Measurements from ENCODE around the gene WDR90.

Gene WDR90

DNA sequence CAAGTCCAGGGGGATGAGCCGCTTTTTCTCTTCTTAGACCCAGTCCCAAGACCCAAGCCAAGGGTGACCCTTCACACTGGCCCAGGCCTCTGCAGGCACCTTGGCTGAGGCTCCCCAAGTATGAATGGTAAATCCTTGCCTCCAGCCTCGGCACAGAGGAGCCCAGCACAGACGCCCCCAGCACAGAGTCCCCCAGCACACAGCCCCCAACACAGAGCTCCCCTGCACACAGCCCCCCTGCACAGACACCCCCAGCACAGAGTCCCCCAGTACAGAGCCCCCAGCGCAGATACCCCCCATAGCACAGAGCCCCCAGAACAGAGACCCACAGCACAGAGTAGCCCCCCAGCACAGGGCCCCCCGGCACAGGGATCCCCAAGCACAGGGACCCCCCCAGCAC, 8.6 kb upstream of the WDR90 start:
- H3K4me3 ChIP-seq (replicated peaks; ENCODE audit: low read depth, low read length) = peak overlapping the region; percentile 91
- H3K27me3 ChIP-seq (replicated peaks; ENCODE audit: control insufficient read depth, insufficient read depth, low read length) = no peaks in the 10 kb centered on the region
- TF ChIP-seq, protein P1, sequence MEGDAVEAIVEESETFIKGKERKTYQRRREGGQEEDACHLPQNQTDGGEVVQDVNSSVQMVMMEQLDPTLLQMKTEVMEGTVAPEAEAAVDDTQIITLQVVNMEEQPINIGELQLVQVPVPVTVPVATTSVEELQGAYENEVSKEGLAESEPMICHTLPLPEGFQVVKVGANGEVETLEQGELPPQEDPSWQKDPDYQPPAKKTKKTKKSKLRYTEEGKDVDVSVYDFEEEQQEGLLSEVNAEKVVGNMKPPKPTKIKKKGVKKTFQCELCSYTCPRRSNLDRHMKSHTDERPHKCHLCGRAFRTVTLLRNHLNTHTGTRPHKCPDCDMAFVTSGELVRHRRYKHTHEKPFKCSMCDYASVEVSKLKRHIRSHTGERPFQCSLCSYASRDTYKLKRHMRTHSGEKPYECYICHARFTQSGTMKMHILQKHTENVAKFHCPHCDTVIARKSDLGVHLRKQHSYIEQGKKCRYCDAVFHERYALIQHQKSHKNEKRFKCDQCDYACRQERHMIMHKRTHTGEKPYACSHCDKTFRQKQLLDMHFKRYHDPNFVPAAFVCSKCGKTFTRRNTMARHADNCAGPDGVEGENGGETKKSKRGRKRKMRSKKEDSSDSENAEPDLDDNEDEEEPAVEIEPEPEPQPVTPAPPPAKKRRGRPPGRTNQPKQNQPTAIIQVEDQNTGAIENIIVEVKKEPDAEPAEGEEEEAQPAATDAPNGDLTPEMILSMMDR (IDR thresholded peaks at IDR 0.05; ENCODE audit: insufficient read depth, low read length, poor library complexity, severe bottlenecking) = no peak
- no peak for DNase-seq (ENCODE audit: extremely low read depth, insufficient read length)
- H3K36me3 ChIP-seq (ENCODE audit: control insufficient read depth, insufficient read depth, low read length) = no peaks in the 10 kb centered on the region; the same call in 1 of the 2 replicates

DNA sequence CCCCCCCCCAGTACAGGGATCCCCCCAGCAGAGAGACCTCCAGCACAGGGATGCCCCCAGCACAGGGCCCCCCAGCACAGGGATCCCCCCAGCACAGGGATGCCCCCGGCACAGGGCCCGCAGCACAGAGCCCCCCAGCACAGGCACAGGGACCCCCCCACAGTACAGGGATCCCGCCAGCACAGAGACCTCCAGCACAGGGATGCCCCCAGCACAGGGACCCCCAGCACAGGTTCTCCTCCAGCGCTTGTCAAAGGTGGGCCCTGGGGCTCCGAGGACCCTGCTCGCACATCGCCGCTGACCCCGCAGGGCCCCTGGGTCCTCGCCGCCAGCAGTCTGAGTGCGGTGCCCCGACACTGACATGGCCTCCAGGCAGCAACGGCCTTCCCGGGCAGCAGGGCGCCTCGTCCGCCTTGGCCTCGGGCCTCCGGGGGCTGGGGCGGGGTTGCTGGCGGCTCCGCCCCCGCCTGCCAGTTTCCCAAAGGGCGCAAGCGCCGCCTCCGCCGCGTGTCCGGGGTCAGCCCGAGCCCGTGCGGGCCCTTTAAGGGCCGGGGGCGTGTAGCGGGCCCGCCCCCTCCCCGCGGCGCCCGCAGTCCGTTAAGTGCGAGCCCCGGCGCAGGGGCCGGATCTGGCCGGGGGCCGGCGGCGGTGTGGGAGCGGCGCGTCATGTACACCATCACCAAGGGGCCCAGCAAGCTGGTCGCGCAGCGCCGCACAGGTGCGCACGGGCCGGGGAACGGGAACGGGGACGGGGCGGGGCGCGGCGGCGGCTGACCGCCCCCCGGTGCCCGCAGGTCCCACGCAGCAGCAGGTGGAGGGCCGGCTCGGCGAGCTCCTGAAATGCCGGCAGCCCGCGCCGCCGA, 7.6 kb upstream of the WDR90 start, which contains the start of gene MCRIP2:
Gene MCRIP2 (plus strand): TSS at position 503 of the 863 bp plus-strand sequence. CDS start 164 bp downstream, at position 667.
- Histone ChIP-seq H3K36me3 (ENCODE audit: control insufficient read depth, insufficient read depth, low read length) (peaks cover 1% of the 10 kb centered on the region; the same call in 1 of the 2 replicates), H3K4me3 (replicated peaks; ENCODE audit: low read depth, low read length) (peak within 1 kb of the TSS; percentile 91), H3K27me3 (replicated peaks; ENCODE audit: control insufficient read depth, insufficient read depth, low read length) (no peaks in the 10 kb centered on the region)
- TF ChIP-seq, protein P1 (IDR thresholded peaks at IDR 0.05; ENCODE audit: insufficient read depth, low read length, poor library complexity, severe bottlenecking) = no peak
- DNase-seq (ENCODE audit: extremely low read depth, insufficient read length) = peak; percentile 89

DNA sequence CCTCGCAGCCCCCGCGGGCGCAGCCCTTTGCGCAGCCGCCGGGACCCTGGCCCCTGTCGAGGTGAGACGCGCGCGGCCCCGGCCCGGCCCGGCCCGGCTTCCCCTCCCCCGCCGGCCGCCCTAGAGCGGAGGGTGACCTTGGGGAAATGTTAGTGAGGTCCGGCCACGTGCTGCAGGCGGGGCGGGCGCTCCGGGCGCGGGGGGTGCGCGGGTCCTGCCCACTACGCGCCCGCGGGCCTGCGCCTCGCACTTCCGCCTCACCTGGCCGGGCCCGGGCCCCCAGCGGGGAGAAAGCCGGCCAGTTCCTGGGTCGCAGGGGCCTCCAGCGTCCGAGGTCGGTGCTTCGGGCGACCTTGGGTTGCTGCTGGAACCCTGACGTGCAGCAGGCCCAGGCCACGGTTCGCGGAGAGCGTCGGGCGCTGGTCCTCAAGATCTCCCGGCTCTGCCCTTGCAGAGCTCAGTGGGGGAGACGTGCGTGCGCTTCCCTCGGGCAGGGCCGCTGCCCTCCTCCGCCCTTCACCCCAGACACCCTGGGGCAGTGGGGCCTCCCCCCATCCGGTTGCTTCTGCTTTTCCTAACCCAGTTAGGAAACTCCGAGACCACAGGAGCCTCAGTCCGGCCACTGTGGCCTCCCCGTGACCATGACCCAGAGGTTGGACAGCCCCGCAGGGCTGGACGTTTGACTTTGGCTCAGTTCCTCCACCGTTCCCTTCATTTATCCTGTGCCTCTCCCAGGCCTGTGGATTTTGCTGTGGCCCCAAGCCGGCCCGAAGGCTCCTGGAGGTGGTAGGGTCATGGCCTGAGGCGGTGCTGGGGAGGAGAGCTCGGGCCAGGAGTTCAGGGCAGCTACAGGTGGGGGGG, 6.7 kb upstream of the WDR90 start:
- H3K36me3 ChIP-seq (ENCODE audit: control insufficient read depth, insufficient read depth, low read length) = peaks cover 4% of the 10 kb centered on the region
- H3K4me3 ChIP-seq (replicated peaks; ENCODE audit: low read depth, low read length) = peak overlapping the region; percentile 91
- no peaks in the 10 kb centered on the region for H3K27me3 ChIP-seq (replicated peaks; ENCODE audit: control insufficient read depth, insufficient read depth, low read length)
- TF ChIP-seq, protein P1 (IDR thresholded peaks at IDR 0.05; ENCODE audit: insufficient read depth, low read length, poor library complexity, severe bottlenecking) = no peak
- peak; percentile 79 for DNase-seq (ENCODE audit: extremely low read depth, insufficient read length)

DNA sequence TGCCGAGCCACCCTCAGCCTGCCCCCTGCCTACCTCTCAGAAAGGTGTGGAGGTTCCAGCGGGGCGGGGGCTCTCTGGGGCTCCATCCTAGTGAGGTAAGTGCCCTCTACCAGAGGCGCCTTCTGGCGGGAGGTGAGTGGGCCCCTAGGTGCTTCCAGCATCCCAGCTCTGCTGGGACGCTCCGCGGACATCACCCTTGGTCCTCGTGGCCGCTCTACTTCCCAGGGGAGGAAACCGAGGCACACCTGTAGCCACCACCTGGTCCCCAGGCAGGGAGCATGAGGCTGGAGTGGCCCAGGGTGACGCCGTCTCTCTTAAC, 6.2 kb upstream of the WDR90 start:
- Histone ChIP-seq H3K27me3 (replicated peaks; ENCODE audit: control insufficient read depth, insufficient read depth, low read length) (no peaks in the 10 kb centered on the region), H3K36me3 (ENCODE audit: control insufficient read depth, insufficient read depth, low read length) (peaks cover 4% of the 10 kb centered on the region), H3K4me3 (replicated peaks; ENCODE audit: low read depth, low read length) (peak overlapping the region; percentile 91)
- no peak for DNase-seq (ENCODE audit: extremely low read depth, insufficient read length)
- TF ChIP-seq, protein P1 (IDR thresholded peaks at IDR 0.05; ENCODE audit: insufficient read depth, low read length, poor library complexity, severe bottlenecking) = no peak

DNA sequence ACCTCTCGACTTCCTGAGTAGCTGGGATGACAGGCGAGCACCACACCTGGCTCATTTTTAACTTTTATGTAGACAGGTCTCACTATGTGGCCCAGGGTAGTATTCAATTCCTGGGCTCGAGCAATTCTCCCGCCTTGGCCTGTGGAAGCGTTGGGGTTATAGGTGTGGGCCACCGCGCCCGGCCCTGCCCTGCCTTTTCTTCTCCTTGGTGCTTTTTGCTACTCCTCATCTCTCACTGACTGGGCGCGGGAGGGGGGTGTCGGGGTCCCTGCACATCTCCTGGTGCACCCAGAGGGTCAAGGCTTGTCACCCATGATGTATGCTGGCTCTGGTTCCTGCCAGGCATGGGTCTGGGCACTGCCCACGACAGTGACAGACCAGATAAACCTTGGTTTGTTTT, 4.6 kb upstream of the WDR90 start:
- Histone ChIP-seq H3K4me3 (replicated peaks; ENCODE audit: low read depth, low read length) (no peak overlapping the region), H3K27me3 (replicated peaks; ENCODE audit: control insufficient read depth, insufficient read depth, low read length) (no peaks in the 10 kb centered on the region), H3K36me3 (ENCODE audit: control insufficient read depth, insufficient read depth, low read length) (peaks cover 4% of the 10 kb centered on the region)
- no peak for DNase-seq (ENCODE audit: extremely low read depth, insufficient read length)
- TF ChIP-seq, protein P1 (IDR thresholded peaks at IDR 0.05; ENCODE audit: insufficient read depth, low read length, poor library complexity, severe bottlenecking) = no peak
